Measurements from ENCODE around the gene TENM4.

TENM4 gene

GRCh38 chr11:79342686-79343085, 98.1 kb downstream of the TENM4 start:
- DNase-seq (ENCODE audit: low spot score): no peak

- no peak for DNase-seq (ENCODE audit: low spot score)
Measured at GRCh38 chr11:79342236-79342635, 98.6 kb downstream of the TENM4 start.

- DNase-seq (ENCODE audit: low spot score): no peak
Measured at GRCh38 chr11:79340535-79340934, 100.3 kb downstream of the TENM4 start.

GRCh38 chr11:79336797-79337517, 103.9 kb downstream of the TENM4 start:
- no peak for DNase-seq (ENCODE audit: low spot score)

DNA sequence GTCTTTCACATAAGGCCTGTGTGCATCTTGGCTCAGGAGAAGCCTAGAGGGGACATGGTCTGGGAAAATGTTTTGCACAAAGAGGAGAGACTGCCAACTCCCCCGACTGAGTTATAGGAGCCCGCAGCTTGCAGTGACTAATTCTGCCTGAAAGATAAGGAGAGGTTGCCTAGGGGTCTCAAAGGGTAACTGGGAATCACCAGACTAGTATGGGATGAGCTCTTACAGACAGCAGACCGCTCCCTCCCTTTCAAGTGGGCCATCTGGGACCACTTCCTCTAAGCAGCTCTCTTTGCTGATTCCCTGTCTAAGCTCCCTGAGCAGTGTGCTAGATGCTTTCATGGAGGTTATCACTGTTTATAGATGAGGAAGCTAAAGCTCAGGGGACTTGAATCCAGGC, 105.1 kb downstream of the TENM4 start:
- no peak for DNase-seq (ENCODE audit: low spot score)

- DNase-seq (ENCODE audit: low spot score): no peak
Measured at GRCh38 chr11:79333355-79333754, 107.5 kb downstream of the TENM4 start.

DNA sequence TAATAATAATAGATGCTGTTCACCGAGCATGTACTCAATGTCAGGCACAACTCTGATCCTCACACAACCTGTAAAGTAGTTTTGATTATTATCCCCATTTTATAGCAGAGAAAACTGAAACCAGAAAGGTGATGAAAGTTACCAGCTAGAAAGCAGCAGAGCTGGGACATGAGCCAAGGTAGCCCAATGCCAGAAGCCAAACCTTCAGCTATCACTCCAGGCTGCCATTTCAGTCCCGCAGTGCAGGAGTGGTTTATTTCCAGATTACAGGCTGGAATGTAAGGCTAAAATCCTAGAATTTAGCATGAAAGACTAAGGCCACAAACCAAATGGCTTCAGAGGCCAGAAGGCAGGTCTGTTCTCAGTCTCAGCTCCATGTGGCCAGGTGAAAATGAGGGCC, 108.8 kb downstream of the TENM4 start:
- no peak for DNase-seq (ENCODE audit: low spot score)

DNA sequence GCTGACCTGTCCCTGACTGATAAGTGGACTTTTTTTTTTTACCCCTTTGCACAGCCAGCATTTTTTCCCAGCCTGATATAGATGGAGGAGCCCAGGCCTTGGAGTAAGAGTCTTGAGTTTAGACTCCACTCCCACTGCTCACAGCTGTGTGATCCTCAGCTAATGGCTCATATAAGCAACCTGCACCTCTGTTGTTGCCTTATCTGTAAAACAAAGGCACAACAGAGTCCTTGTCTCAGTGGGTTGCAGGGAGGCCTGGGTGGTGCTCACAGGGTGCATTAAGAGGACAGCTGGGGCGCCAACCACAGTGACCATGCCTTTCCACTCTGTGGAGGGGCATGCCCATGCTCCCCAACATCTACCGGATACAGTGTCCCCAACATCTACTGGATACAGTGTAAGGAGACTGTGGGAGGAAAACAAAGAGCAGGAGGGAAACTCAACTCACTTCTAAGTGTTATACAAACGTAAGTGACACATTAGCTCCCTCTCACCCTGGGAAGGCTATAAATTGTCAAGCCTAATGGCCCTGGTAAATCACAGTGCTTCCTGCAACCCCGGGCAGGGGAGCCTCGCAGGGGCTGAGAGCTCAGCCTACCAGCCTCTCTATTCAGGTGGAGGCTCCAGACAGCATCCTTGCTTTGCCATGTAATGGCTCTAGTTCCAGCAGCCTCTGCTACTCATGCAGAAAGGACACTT, 109.5 kb downstream of the TENM4 start:
- DNase-seq (ENCODE audit: low spot score): no peak

- DNase-seq (ENCODE audit: low spot score): no peak
Measured at GRCh38 chr11:79330651-79331050, 110.2 kb downstream of the TENM4 start.

- DNase-seq (ENCODE audit: low spot score): no peak
Measured at GRCh38 chr11:79329561-79329960, 111.3 kb downstream of the TENM4 start.

- DNase-seq (ENCODE audit: low spot score): no peak
Measured at GRCh38 chr11:79328402-79328801, 112.4 kb downstream of the TENM4 start.

DNA sequence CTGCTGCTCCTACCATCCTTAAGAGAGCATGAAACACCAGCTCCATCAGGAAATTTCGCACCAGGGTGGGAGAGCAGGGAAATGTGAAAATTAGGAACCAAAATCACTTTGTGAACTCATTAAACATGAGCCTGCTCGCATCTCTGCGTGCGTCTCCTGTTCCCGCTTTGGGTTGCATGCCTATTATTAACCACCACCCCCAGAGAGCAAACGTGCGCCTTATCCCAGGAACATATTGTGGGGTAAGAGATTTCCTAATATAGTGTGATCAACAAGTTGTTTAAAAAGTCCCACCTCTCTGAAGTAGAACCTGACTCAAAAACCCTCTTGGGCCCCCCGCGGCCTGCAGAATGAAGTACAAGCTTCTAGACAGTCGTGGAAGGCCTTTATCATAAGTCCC, 115.0 kb downstream of the TENM4 start:
- no peak for DNase-seq (ENCODE audit: low spot score)

GRCh38 chr11:79321263-79321662, 119.6 kb downstream of the TENM4 start:
- DNase-seq (ENCODE audit: low spot score): no peak

- no peak for DNase-seq (ENCODE audit: low spot score)
Measured at GRCh38 chr11:79314906-79315689, 125.7 kb downstream of the TENM4 start.

DNA sequence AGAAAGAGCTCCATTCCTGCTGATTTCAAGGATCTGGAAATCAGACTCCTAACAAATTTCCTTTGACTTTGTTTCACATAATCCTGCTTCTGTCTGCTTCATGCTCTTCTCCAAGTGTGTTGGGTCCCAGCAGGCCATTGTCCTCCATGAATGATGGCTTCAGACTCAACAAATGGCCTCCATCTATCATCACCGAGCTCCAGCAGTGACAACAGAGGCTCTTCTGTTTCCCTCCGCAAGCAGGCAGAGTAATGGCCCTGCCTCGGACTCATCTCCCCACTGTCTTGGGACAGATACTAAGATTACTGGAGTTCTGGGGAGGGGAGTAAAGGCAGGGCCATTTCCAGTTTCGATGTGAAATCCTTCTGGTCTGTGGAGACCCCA, 127.3 kb downstream of the TENM4 start:
- no peak for DNase-seq (ENCODE audit: low spot score)

DNA sequence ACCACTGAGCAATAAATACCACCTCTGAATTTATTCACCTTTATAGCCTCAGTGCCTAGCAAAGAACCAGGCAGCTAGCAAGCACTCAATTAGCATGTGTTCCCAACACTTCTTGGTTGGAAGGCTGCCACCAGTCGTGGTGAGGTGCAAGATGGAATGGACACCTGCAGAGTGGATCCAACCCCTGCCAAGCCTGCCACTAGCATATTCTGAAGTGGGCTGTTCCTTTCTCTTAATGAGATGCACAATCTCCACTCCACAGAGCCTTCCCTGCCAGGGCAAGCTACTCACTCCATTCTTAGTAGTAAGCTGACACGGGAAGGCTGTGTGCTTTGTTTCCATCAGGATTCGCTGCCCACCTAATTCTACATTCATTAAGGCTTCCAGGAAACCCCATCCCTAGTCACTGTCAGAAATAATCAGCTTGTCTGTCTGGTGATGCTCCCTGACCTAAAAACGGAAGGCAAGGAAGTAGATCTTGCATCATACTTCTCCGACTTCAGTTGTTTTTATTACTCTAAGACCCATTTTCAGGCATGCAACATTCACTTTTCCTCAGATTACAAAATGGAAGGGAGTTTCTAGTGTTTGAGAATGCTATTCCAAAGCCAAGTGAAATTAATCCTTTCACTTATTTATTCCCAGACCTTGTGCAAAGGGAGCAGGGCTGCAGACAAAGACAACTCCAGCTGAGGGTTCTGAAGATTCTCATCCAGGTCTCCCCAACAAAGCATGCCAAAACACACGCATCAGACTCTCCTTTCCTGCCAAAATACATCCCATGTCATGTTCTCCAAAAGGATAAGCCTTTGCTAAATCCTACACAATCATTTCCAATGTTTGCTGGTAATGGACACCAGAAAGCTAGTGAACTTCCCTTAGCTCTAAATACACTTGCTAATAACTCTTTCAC, 128.0 kb downstream of the TENM4 start:
- DNase-seq (ENCODE audit: low spot score): no peak

GRCh38 chr11:79311461-79311860, 129.4 kb downstream of the TENM4 start:
- DNase-seq (ENCODE audit: low spot score): no peak

GRCh38 chr11:79309407-79309806, 131.4 kb downstream of the TENM4 start:
- DNase-seq (ENCODE audit: low spot score): no peak

- DNase-seq (ENCODE audit: low spot score): no peak
Measured at GRCh38 chr11:79308429-79308828, 132.4 kb downstream of the TENM4 start.

DNA sequence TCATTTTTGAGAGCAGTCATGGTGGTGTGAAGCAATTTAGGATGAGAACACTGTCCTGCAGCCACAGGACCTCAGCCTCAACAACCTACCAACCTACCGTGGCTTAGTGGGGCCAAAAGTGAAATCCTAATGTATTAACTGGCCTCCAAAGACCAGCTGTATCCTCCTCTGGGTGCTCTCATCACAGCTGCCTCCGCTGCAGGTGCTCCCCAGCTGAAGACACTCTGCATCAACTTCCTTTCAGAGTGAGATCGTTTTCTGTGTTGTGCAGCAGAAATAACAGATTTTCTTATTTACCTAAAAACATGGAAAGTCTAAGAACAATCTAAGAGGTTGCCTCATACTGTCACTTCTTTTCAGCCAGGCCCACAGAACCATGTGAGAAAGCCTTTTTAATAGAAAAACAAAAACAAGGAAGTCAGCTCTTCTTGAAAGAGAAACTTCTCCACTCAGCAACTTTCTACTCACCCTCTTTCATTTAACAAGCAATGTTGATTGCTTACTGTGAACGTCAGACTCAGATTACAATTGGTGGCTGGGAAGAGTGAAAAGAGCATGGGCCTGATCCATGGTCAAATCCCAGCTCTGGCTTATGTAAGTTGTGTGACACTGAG, 136.1 kb downstream of the TENM4 start:
- DNase-seq (ENCODE audit: low spot score): no peak

- DNase-seq (ENCODE audit: low spot score): no peak
Measured at GRCh38 chr11:79296141-79296540, 144.7 kb downstream of the TENM4 start.
